ENCODE results near the gene SLC8A3.

GRCh38 chr14:69999261-69999674, 189.5 kb downstream of the SLC8A3 start:
- TF ChIP-seq, protein P1, sequence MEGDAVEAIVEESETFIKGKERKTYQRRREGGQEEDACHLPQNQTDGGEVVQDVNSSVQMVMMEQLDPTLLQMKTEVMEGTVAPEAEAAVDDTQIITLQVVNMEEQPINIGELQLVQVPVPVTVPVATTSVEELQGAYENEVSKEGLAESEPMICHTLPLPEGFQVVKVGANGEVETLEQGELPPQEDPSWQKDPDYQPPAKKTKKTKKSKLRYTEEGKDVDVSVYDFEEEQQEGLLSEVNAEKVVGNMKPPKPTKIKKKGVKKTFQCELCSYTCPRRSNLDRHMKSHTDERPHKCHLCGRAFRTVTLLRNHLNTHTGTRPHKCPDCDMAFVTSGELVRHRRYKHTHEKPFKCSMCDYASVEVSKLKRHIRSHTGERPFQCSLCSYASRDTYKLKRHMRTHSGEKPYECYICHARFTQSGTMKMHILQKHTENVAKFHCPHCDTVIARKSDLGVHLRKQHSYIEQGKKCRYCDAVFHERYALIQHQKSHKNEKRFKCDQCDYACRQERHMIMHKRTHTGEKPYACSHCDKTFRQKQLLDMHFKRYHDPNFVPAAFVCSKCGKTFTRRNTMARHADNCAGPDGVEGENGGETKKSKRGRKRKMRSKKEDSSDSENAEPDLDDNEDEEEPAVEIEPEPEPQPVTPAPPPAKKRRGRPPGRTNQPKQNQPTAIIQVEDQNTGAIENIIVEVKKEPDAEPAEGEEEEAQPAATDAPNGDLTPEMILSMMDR (IDR thresholded peaks at IDR 0.05), result no peak
- no peak for TF ChIP-seq POLR2AphosphoS5 (IDR thresholded peaks at IDR 0.05; ENCODE audit: insufficient read depth in 1 of 2, low read depth in 1 of 2)
